Ureter (tissue), 1 donor: Measurements from ENCODE around the gene FDX1. TPM values are rescaled to one million over a fixed set of nuclear protein-coding genes. Genes with fewer than 3 reads are reported as not detected.

Source experiments
- DNase-seq: peaks from one replicate; pipeline ENCODE4 v3.0.0-alpha.2; 2020; ENCODE audit warnings: low spot score
- total RNA-seq: library from RNA; stranded (reverse); gene quantifications from one replicate; pipeline ENCODE4 v1.2.4, GENCODE V29; 2023
- donor health status: DM: yes; HTN: yes; CAD: no.

Gene FDX1
- total RNA-seq, 1 donor from 2014 or later = 11.9 TPM

DNA sequence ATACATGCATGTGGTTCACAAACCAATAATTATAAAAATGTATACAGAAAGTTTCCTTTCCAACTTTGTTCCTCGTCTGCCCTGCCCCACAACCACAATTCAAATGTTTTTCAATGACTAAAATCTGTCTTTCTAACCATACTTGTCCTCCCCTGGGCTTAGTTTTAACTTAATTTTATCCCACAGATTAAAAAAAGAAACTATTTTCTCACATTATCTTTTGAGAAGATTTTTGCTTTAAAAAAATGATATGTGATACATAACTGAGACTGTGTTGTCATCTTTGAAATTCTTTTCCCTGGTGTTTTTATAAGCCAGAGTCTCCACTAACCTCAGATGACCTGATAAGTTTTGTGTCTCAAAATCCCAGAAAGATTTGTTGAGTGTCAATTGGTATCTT lies 79.0 kb downstream of the FDX1 start:
- DNase-seq = no peak

DNA sequence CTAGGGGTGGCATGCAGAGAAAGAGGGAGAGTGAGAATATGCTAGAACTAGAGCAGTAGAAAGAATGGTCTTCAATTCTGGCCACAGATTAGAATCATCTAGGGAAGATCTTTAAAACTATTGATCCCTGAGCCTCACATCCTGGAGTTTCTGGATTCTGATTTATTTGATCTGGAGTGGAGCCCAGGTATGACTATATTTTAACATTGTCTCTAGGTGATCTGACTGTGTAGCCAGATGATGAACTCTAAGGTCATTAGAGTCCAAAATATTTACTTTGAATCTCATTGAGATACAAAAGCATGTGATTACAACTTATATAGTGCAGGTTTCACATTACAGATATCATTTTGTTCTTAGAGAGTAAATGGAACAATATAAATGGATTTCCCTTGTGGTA lies 79.7 kb downstream of the FDX1 start:
- no peak for DNase-seq

- no peak for DNase-seq
Observed at GRCh38 chr11:110512026-110512425, 82.3 kb downstream of the FDX1 start.

- no peak for DNase-seq
Observed at GRCh38 chr11:110513259-110513801, 83.6 kb downstream of the FDX1 start.

- no peak for DNase-seq
Observed at GRCh38 chr11:110513846-110514437, 84.2 kb downstream of the FDX1 start.

Other genes with a start within 250 kb of the FDX1 start
- 71.7 TPM for gene RDX, start 133.3 kb upstream of the FDX1 start, total RNA-seq